ENCODE data around the gene CAPRIN2.
A peak's percentile ranks its signal among the peaks of the same experiment; 100 is the strongest.

Gene CAPRIN2

GRCh38 chr12:30754750-30755394, at the start of gene CAPRIN2:
CAPRIN2 (minus strand) TSS chr12:30754951; CDS start chr12:30753520, 1,431 bp downstream.
- DNase-seq = peak; percentile 48 to 95 (median 89)

- no peak for DNase-seq
Measured at GRCh38 chr12:30797689-30798088, 42.9 kb upstream of the CAPRIN2 start.

- DNase-seq = peak in 1 of 58 donors; percentile 18
Measured at GRCh38 chr12:30796891-30797371, 42.2 kb upstream of the CAPRIN2 start.

- peak in 3 of 58 donors; percentile 15 to 24 (median 21) for DNase-seq
Measured at GRCh38 chr12:30796313-30796780, 41.6 kb upstream of the CAPRIN2 start.

- DNase-seq = peak in 9 of 58 donors; percentile 9 to 40 (median 24)
Measured at GRCh38 chr12:30795410-30796312, 40.9 kb upstream of the CAPRIN2 start.

- DNase-seq = peak in 1 of 58 donors; percentile 35
Measured at GRCh38 chr12:30794591-30795409, 40.0 kb upstream of the CAPRIN2 start.

- no peak for DNase-seq
Measured at GRCh38 chr12:30794020-30794419, 39.3 kb upstream of the CAPRIN2 start.

- DNase-seq = no peak
Measured at GRCh38 chr12:30792648-30793499, 38.1 kb upstream of the CAPRIN2 start.

- DNase-seq = no peak
Measured at GRCh38 chr12:30792085-30792484, 37.3 kb upstream of the CAPRIN2 start.

GRCh38 chr12:30788754-30789153, 34.0 kb upstream of the CAPRIN2 start:
- DNase-seq = no peak

- DNase-seq = no peak
Measured at GRCh38 chr12:30785630-30786029, 30.9 kb upstream of the CAPRIN2 start.

- no peak for DNase-seq
Measured at GRCh38 chr12:30784508-30784907, 29.8 kb upstream of the CAPRIN2 start.

GRCh38 chr12:30783946-30784345, 29.2 kb upstream of the CAPRIN2 start:
- no peak for DNase-seq

- DNase-seq = no peak
Measured at GRCh38 chr12:30782316-30783173, 27.8 kb upstream of the CAPRIN2 start.

GRCh38 chr12:30779578-30779977, 24.8 kb upstream of the CAPRIN2 start:
- no peak for DNase-seq

GRCh38 chr12:30779178-30779577, 24.4 kb upstream of the CAPRIN2 start:
- DNase-seq = no peak

- no peak for DNase-seq
Measured at GRCh38 chr12:30774599-30774998, 19.8 kb upstream of the CAPRIN2 start.

GRCh38 chr12:30769802-30770201, 15.1 kb upstream of the CAPRIN2 start:
- no peak for DNase-seq

GRCh38 chr12:30764251-30764650, 9.5 kb upstream of the CAPRIN2 start:
- no peak for DNase-seq
